GM13976 (cell line): ENCODE data around the gene RELL1.
A peak's percentile ranks its signal among the peaks of the same experiment; 100 is the strongest.

ENCODE experiments used
- DNase-seq: peaks from one replicate; pipeline ENCODE4 v3.0.0; 2012; ENCODE audit warnings: low spot score
- in situ Hi-C: fragments of 300-500 bp; cut with MboI; formaldehyde crosslinking; loops from one replicate; pipeline ENCODE4 v1.12.0; 2022; ENCODE audit warnings: low sequenced_read_pairs, mixed read lengths, inconsistent platforms; ENCODE audit not compliant: unreplicated experiment
- TF ChIP-seq, protein P1 (sequence below): IDR thresholded peaks from 2 replicates; pipeline ENCODE4 v1.5.1; 2012; ENCODE audit warnings: borderline replicate concordance, mild to moderate bottlenecking; ENCODE audit not compliant: insufficient read depth; ENCODE audit errors: extremely low read depth, missing control alignments, control extremely low read depth

Gene RELL1

GRCh38 chr4:37719021-37719420, 32.8 kb upstream of the RELL1 start:
- no peak for DNase-seq
- TF ChIP-seq, protein P1, sequence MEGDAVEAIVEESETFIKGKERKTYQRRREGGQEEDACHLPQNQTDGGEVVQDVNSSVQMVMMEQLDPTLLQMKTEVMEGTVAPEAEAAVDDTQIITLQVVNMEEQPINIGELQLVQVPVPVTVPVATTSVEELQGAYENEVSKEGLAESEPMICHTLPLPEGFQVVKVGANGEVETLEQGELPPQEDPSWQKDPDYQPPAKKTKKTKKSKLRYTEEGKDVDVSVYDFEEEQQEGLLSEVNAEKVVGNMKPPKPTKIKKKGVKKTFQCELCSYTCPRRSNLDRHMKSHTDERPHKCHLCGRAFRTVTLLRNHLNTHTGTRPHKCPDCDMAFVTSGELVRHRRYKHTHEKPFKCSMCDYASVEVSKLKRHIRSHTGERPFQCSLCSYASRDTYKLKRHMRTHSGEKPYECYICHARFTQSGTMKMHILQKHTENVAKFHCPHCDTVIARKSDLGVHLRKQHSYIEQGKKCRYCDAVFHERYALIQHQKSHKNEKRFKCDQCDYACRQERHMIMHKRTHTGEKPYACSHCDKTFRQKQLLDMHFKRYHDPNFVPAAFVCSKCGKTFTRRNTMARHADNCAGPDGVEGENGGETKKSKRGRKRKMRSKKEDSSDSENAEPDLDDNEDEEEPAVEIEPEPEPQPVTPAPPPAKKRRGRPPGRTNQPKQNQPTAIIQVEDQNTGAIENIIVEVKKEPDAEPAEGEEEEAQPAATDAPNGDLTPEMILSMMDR, result no peak
- in situ Hi-C loops, result no loop called here

GRCh38 chr4:37717576-37717975, 31.4 kb upstream of the RELL1 start:
- TF ChIP-seq, protein P1, result no peak
- in situ Hi-C loops, result no loop called here
- no peak for DNase-seq

DNA sequence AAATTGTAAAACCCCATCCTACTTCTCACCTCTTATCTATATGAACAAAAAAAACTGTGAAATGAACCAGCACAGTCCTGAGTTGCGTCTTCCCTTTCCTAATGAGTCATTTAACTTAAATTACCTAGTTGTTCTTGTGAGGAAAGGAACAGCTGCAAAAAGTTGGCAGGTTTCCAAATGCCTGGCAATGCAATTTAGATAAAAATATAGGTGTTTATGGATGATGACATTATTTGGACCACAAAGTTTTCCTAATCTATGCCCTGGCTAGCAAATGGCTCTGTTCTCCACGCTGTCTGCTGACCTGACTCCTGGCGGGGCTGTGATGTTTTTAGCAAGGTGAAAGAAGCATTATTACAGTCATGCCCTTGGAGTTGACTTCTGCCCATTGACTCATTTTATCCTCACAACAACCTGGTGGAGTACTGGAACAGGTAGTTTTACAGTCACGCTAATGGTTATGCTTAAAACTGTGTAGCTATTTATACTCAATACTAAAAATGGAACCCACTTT, 29.8 kb upstream of the RELL1 start:
- TF ChIP-seq, protein P1, result no peak
- in situ Hi-C loops, result no loop called here
- peak; percentile 62 for DNase-seq

GRCh38 chr4:37710491-37710890, 24.3 kb upstream of the RELL1 start:
- in situ Hi-C loops, result no loop called here
- no peak for DNase-seq
- TF ChIP-seq, protein P1, result no peak

DNA sequence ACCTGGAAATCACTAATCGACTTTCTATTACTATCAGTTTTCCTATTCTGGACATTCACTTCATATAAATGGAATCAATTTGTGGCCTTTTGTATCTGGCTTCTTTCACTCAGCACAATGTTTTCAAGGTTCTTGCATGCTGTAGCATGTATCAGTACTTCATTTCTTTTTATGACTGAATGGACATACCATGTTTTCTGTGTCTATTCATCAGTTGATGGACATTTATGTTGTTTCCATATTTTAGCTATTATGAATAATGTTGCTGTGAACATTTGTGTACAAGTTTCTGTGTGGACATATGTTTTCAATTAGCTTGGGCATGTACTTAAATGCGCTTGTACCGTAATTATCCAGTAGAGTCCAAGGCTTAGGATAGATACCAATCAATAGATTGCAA, 19.9 kb upstream of the RELL1 start:
- DNase-seq, result no peak
- TF ChIP-seq, protein P1, result no peak
- in situ Hi-C loops, result no loop called here

DNA sequence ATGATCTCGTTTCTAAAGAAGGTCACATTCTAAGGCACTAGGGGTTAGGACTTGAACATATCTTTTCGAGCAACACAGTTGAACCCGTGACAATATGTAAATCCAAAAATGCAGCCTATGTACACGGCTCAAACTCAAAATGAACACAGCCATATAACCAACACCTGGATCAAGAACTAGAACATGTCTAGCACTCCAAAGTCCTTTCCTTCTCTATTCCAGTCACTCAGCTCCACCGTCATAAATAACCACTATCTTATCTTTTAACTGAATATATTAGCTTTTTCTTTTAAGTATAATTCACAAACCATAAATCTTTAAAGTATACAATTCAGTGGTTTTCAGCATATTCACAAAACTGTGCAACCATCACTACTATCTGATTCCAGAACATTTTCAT, 19.4 kb upstream of the RELL1 start:
- no peak for DNase-seq
- TF ChIP-seq, protein P1, result no peak
- in situ Hi-C loops, result no loop called here
